ENCODE measurements around the gene ZNF813. TPM values are rescaled to one million over a fixed set of nuclear protein-coding genes. Genes with fewer than 3 reads are reported as not detected.
"Not testable (repeated sequence)": the region's sequence is repeated elsewhere in the genome, so short reads cannot be mapped to it uniquely, and the experiment has no call there.

ZNF813 gene
- total and polyA plus RNA-seq, 2 donors from 2014 or later, result 1.2 to 5.1 TPM

DNA sequence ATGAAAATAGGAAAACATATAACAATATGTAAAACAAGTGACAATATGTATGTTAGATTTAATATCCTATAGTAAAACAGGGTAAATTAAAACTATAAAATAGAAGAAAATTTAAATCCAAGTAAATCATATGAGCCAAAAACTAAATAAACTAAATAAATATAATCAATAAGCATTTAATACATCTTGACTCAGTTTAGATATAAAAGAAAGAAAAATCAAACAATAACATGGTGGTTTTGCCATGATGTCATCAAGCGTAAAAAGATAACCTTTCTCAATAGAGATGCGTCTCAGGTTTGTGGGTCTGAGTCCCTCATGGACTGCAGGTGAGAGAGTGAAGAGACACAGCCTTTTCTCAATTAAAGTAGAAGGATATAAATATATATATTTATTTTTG lies 43.8 kb downstream of the ZNF813 start:
- no peak overlapping the region for H3K4me3 ChIP-seq (ENCODE audit: low read length in 3 of 3)
- H3K9ac ChIP-seq (ENCODE audit: low read length in 3 of 3), result no peak overlapping the region
- H3K4me1 ChIP-seq (ENCODE audit: control insufficient read depth in 2 of 3, insufficient read depth in 2 of 3, low read depth in 1 of 3, low read length in 3 of 3), result peaks cover 0 to 2% (median 0%) of the 10 kb centered on the region in 3 donors
- no peaks in the 10 kb centered on the region for H3K9me3 ChIP-seq (ENCODE audit: control insufficient read depth in 2 of 3, insufficient read depth in 1 of 3, low read length in 3 of 3)
- H3K36me3 ChIP-seq (ENCODE audit: control insufficient read depth in 2 of 3, insufficient read depth in 3 of 3, low read length in 3 of 3), result no peaks in the 10 kb centered on the region
- DNase-seq (no peak), FAIRE-seq (no peak)
- H3K27me3 ChIP-seq (ENCODE audit: control insufficient read depth, insufficient read depth, low read length), result no peaks in the 10 kb centered on the region
- TF ChIP-seq, protein P1, sequence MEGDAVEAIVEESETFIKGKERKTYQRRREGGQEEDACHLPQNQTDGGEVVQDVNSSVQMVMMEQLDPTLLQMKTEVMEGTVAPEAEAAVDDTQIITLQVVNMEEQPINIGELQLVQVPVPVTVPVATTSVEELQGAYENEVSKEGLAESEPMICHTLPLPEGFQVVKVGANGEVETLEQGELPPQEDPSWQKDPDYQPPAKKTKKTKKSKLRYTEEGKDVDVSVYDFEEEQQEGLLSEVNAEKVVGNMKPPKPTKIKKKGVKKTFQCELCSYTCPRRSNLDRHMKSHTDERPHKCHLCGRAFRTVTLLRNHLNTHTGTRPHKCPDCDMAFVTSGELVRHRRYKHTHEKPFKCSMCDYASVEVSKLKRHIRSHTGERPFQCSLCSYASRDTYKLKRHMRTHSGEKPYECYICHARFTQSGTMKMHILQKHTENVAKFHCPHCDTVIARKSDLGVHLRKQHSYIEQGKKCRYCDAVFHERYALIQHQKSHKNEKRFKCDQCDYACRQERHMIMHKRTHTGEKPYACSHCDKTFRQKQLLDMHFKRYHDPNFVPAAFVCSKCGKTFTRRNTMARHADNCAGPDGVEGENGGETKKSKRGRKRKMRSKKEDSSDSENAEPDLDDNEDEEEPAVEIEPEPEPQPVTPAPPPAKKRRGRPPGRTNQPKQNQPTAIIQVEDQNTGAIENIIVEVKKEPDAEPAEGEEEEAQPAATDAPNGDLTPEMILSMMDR (IDR thresholded peaks at IDR 0.05; ENCODE audit: borderline replicate concordance, extremely low read depth, insufficient read depth), result no peak
- no peak overlapping the region for H3K27ac ChIP-seq (ENCODE audit: low read depth in 2 of 2, low read length in 2 of 2)
- intact Hi-C loops (cut with DNase I), result no loop called here

DNA sequence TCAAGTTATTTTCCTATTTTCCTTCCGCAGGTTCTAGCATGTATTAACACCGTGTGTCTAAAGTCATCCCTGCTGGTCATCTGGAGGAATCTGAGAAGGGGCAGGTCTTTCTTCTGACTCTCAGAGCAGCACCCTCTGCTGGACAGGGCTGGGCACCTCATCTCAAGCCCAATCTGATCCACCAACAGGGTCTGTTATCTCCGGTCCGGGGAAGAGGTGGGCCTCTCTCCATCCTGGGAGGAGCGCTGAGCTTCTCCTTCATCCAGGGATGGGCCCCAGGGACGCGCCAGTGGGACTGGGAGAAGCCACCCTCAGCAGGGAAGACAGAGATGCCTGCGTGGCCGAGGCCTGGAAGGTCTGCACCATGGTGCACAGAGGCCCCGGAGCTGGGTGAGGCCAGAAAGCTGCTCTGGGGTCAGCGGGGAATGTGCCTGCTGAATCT lies 44.4 kb downstream of the ZNF813 start:
- Histone ChIP-seq H3K4me3 (ENCODE audit: low read length in 3 of 3) (no peak overlapping the region), H3K27ac (ENCODE audit: low read depth in 2 of 2, low read length in 2 of 2) (no peak overlapping the region), H3K9ac (ENCODE audit: low read length in 3 of 3) (no peak overlapping the region), H3K9me3 (ENCODE audit: control insufficient read depth in 2 of 3, insufficient read depth in 1 of 3, low read length in 3 of 3) (no peaks in the 10 kb centered on the region), H3K4me1 (ENCODE audit: control insufficient read depth in 2 of 3, insufficient read depth in 2 of 3, low read depth in 1 of 3, low read length in 3 of 3) (peaks cover 0 to 2% (median 0%) of the 10 kb centered on the region in 3 donors), H3K36me3 (ENCODE audit: control insufficient read depth in 2 of 3, insufficient read depth in 3 of 3, low read length in 3 of 3) (no peaks in the 10 kb centered on the region), H3K27me3 (ENCODE audit: control insufficient read depth, insufficient read depth, low read length) (no peaks in the 10 kb centered on the region)
- DNase-seq (peak; percentile 72 to 84 (median 76)), FAIRE-seq (no peak)
- intact Hi-C loops (cut with DNase I), result no loop called here
- TF ChIP-seq, protein P1 (IDR thresholded peaks at IDR 0.05; ENCODE audit: borderline replicate concordance, extremely low read depth, insufficient read depth), result peak; percentile 55

DNA sequence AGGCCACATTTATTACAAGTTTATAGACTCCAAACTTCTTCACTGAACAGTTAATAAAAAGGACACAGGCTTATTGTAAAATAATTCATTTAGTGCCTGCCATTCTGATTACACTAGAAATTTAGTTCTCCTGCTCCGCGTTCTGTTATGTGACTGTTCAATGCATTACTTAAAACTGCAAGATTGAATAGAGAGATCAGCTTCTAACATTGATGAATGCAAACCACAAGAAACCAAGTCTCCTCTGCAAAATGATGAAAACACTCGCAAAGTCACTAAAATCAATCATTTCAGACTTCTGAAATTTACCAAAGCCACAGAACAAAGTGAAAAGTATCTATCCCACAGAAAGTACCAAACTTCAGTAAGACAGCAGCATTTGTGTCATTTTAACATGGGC lies 47.5 kb downstream of the ZNF813 start:
- H3K27ac ChIP-seq (ENCODE audit: low read depth in 2 of 2, low read length in 2 of 2); intact Hi-C loops (cut with DNase I); DNase-seq; H3K4me3 ChIP-seq (ENCODE audit: low read length in 3 of 3); FAIRE-seq; H3K9ac ChIP-seq (ENCODE audit: low read length in 3 of 3); H3K27me3 ChIP-seq (ENCODE audit: control insufficient read depth, insufficient read depth, low read length); H3K9me3 ChIP-seq (ENCODE audit: control insufficient read depth in 2 of 3, insufficient read depth in 1 of 3, low read length in 3 of 3); H3K4me1 ChIP-seq (ENCODE audit: control insufficient read depth in 2 of 3, insufficient read depth in 2 of 3, low read depth in 1 of 3, low read length in 3 of 3); H3K36me3 ChIP-seq (ENCODE audit: control insufficient read depth in 2 of 3, insufficient read depth in 3 of 3, low read length in 3 of 3): not testable (repeated sequence)

DNA sequence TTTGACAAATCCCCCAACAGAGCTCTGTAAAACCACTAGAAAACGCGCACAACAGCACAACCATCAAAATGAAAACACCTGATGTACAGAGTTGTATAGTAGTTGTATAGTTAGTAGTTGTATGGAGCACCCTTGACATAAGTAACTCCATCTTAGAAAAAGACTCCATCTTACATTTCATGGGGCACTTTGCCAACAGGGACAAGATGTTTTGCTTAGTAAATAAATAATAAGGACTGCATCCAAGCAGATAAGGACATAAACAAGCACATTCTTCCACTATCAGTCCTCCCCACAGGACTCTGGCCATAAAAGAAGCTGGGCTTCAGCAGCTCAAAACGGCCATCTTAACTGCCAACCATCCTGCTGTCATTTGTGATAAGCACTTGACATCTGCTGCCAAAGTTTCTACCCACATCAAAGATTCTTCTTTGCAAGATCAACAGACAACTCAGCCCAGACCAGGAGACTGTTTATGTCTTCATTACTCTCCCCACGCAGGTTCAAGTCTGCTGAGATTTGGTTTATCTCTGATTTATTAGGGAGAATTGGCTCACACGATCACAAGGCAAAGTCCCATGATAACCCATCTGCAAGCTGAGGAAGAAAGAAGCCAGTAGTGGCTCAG lies 49.7 kb downstream of the ZNF813 start:
- H3K36me3 ChIP-seq (ENCODE audit: control insufficient read depth in 2 of 3, insufficient read depth in 3 of 3, low read length in 3 of 3), result no peaks in the 10 kb centered on the region
- no peak overlapping the region for H3K9ac ChIP-seq (ENCODE audit: low read length in 3 of 3)
- DNase-seq, result no peak
- H3K9me3 ChIP-seq (ENCODE audit: control insufficient read depth in 2 of 3, insufficient read depth in 1 of 3, low read length in 3 of 3), result peaks cover 0 to 3% (median 0%) of the 10 kb centered on the region in 3 donors
- H3K4me1 ChIP-seq (ENCODE audit: control insufficient read depth in 2 of 3, insufficient read depth in 2 of 3, low read depth in 1 of 3, low read length in 3 of 3), result peaks cover 0 to 9% (median 0%) of the 10 kb centered on the region in 3 donors
- no peak overlapping the region for H3K4me3 ChIP-seq (ENCODE audit: low read length in 3 of 3)
- H3K27me3 ChIP-seq (ENCODE audit: control insufficient read depth, insufficient read depth, low read length), result no peaks in the 10 kb centered on the region
- no peak for FAIRE-seq
- intact Hi-C loops (cut with DNase I), result no loop called here
- H3K27ac ChIP-seq (ENCODE audit: low read depth in 2 of 2, low read length in 2 of 2), result no peak overlapping the region
- TF ChIP-seq, protein P1 (IDR thresholded peaks at IDR 0.05; ENCODE audit: borderline replicate concordance, extremely low read depth, insufficient read depth), result no peak
